ENCODE results near the gene NISCH. TPM values are rescaled to one million over a fixed set of nuclear protein-coding genes. Genes with fewer than 3 reads are reported as not detected.
"Not testable (repeated sequence)": the region's sequence is repeated elsewhere in the genome, so short reads cannot be mapped to it uniquely, and the experiment has no call there.

The NISCH gene
- total and polyA plus RNA-seq, 2 experiments from 2014 or later: 18.4 to 76.4 TPM

DNA sequence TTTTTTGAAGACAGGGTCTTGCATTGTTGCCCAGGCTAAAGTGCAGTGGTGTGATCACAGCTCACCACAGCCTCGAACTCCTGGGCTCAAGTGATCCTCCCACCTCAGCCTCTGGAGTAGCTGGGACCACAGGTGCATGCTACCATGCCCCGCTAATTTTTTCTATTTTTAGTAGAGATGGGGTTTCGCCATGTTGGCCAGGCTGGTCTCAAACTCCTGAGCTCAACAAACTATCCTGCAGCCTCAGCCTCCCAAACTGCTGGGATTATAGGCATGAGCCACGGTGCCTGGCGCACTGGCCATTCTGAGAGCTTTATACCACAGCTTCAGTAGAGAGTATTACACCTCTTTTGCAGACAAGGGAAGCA, 71.3 kb downstream of the NISCH start:
- H3K27me3 ChIP-seq (ENCODE audit: insufficient read depth); H3K27ac ChIP-seq (ENCODE audit: low read depth); H3K4me1 ChIP-seq (ENCODE audit: insufficient read depth); H3K9me2 ChIP-seq (ENCODE audit: insufficient read depth); H3K4me1 Mint-ChIP-seq; H3K4me2 ChIP-seq; DNase-seq (ENCODE audit: low spot score); H3K4me3 ChIP-seq; H2AFZ ChIP-seq; H3K27me3 Mint-ChIP-seq (ENCODE audit: insufficient read depth, low read depth, poor library complexity); H3F3A ChIP-seq (replicated peaks; ENCODE audit: low read depth); ATAC-seq; H3K9me3 Mint-ChIP-seq; H3K4me3 Mint-ChIP-seq; H4K20me1 ChIP-seq (replicated peaks; ENCODE audit: insufficient read depth); H3K27ac Mint-ChIP-seq: not testable (repeated sequence)
- Histone ChIP-seq H3K79me2 (replicated peaks; ENCODE audit: insufficient read depth) (peaks cover 18% of the 10 kb centered on the region), H3K36me3 (ENCODE audit: insufficient read depth) (peaks cover 10% of the 10 kb centered on the region; the same call in 1 of the 2 replicates)
- peaks cover 53% of the 10 kb centered on the region for H3K36me3 Mint-ChIP-seq (ENCODE audit: low read depth)

DNA sequence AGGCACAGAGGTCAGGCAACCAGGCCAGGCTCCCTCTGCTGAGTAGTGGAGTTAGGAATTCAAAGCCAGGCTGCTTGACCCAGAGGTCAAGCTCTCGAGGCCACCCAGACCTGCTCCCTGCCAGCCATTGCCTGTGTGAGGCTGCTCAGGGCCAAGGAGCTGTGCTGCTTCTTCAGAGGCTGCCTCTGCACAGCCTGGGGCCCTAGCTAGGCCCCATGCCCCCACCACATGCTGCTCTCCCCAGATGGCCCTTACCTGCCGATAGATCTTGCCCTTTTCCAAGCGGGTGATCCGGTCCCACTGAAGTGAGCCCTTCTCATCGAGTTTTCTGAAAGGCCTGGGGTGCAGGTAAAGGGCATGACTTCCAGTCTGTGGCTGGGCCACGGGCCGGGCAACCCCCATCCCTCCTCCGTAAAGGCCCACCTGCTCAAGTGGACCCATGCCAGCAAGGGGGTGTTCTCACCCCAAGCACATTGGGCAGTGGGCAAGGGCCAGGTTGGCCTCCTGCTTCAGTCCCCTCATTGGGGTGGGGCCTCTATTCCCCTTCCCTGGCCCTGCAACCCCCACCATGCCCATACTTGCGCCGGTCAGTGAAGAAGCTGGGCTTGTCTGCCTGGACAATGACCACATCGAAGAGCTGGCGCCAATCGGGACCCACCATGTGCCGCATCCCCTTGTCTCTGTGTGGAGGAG, 71.8 kb downstream of the NISCH start:
- Histone ChIP-seq H3K9me2 (ENCODE audit: insufficient read depth) (no peaks in the 10 kb centered on the region), H3K27me3 (ENCODE audit: insufficient read depth) (no peaks in the 10 kb centered on the region), H3K27ac (ENCODE audit: low read depth) (no peak overlapping the region), H4K20me1 (replicated peaks; ENCODE audit: insufficient read depth) (peaks cover 11% of the 10 kb centered on the region), H3K79me2 (replicated peaks; ENCODE audit: insufficient read depth) (peaks cover 23% of the 10 kb centered on the region), H3K4me2 (no peak overlapping the region), H3F3A (replicated peaks; ENCODE audit: low read depth) (no peaks in the 10 kb centered on the region), H2AFZ (no peak overlapping the region), H3K4me3 (no peak overlapping the region), H3K4me1 (ENCODE audit: insufficient read depth) (peaks cover 7% of the 10 kb centered on the region), H3K36me3 (ENCODE audit: insufficient read depth) (peaks cover 10% of the 10 kb centered on the region; the same call in 1 of the 2 replicates)
- Mint-ChIP-seq H3K4me1 (peaks cover 5% of the 10 kb centered on the region; the same call in 2 of the 3 replicates), H3K27me3 (ENCODE audit: insufficient read depth, low read depth, poor library complexity) (peaks cover 8% of the 10 kb centered on the region), H3K36me3 (ENCODE audit: low read depth) (peaks cover 53% of the 10 kb centered on the region), H3K4me3 (no peak overlapping the region), H3K27ac (no peak overlapping the region), H3K9me3 (no peaks in the 10 kb centered on the region)
- ATAC-seq (no peak), DNase-seq (ENCODE audit: low spot score) (no peak)
- TF ChIP-seq ZNF331 (CRISPR knock-in tag; IDR thresholded peaks at IDR 0.05; ENCODE audit: low read depth): no peak
- no peak for TF ChIP-seq CREB1 (CRISPR knock-in tag; IDR thresholded peaks at IDR 0.05; ENCODE audit: low read depth)
- TF ChIP-seq, protein P1, sequence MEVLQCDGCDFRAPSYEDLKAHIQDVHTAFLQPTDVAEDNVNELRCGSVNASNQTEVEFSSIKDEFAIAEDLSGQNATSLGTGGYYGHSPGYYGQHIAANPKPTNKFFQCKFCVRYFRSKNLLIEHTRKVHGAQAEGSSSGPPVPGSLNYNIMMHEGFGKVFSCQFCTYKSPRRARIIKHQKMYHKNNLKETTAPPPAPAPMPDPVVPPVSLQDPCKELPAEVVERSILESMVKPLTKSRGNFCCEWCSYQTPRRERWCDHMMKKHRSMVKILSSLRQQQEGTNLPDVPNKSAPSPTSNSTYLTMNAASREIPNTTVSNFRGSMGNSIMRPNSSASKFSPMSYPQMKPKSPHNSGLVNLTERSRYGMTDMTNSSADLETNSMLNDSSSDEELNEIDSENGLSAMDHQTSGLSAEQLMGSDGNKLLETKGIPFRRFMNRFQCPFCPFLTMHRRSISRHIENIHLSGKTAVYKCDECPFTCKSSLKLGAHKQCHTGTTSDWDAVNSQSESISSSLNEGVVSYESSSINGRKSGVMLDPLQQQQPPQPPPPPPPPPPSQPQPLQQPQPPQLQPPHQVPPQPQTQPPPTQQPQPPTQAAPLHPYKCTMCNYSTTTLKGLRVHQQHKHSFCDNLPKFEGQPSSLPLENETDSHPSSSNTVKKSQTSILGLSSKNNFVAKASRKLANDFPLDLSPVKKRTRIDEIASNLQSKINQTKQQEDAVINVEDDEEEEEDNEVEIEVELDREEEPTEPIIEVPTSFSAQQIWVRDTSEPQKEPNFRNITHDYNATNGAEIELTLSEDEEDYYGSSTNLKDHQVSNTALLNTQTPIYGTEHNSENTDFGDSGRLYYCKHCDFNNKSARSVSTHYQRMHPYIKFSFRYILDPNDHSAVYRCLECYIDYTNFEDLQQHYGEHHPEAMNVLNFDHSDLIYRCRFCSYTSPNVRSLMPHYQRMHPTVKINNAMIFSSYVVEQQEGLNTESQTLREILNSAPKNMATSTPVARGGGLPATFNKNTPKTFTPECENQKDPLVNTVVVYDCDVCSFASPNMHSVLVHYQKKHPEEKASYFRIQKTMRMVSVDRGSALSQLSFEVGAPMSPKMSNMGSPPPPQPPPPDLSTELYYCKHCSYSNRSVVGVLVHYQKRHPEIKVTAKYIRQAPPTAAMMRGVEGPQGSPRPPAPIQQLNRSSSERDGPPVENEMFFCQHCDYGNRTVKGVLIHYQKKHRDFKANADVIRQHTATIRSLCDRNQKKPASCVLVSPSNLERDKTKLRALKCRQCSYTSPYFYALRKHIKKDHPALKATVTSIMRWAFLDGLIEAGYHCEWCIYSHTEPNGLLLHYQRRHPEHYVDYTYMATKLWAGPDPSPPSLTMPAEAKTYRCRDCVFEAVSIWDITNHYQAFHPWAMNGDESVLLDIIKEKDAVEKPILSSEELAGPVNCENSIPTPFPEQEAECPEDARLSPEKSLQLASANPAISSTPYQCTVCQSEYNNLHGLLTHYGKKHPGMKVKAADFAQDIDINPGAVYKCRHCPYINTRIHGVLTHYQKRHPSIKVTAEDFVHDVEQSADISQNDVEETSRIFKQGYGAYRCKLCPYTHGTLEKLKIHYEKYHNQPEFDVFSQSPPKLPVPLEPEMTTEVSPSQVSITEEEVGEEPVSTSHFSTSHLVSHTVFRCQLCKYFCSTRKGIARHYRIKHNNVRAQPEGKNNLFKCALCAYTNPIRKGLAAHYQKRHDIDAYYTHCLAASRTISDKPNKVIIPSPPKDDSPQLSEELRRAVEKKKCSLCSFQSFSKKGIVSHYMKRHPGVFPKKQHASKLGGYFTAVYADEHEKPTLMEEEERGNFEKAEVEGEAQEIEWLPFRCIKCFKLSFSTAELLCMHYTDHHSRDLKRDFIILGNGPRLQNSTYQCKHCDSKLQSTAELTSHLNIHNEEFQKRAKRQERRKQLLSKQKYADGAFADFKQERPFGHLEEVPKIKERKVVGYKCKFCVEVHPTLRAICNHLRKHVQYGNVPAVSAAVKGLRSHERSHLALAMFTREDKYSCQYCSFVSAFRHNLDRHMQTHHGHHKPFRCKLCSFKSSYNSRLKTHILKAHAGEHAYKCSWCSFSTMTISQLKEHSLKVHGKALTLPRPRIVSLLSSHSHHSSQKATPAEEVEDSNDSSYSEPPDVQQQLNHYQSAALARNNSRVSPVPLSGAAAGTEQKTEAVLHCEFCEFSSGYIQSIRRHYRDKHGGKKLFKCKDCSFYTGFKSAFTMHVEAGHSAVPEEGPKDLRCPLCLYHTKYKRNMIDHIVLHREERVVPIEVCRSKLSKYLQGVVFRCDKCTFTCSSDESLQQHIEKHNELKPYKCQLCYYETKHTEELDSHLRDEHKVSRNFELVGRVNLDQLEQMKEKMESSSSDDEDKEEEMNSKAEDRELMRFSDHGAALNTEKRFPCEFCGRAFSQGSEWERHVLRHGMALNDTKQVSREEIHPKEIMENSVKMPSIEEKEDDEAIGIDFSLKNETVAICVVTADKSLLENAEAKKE (CRISPR knock-in tag; IDR thresholded peaks at IDR 0.05): no peak
- TF ChIP-seq, protein P2, sequence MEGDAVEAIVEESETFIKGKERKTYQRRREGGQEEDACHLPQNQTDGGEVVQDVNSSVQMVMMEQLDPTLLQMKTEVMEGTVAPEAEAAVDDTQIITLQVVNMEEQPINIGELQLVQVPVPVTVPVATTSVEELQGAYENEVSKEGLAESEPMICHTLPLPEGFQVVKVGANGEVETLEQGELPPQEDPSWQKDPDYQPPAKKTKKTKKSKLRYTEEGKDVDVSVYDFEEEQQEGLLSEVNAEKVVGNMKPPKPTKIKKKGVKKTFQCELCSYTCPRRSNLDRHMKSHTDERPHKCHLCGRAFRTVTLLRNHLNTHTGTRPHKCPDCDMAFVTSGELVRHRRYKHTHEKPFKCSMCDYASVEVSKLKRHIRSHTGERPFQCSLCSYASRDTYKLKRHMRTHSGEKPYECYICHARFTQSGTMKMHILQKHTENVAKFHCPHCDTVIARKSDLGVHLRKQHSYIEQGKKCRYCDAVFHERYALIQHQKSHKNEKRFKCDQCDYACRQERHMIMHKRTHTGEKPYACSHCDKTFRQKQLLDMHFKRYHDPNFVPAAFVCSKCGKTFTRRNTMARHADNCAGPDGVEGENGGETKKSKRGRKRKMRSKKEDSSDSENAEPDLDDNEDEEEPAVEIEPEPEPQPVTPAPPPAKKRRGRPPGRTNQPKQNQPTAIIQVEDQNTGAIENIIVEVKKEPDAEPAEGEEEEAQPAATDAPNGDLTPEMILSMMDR (conservative IDR thresholded peaks at IDR 0.05; ENCODE audit: low read depth in 2 of 2): no peak
- no peak for TF ChIP-seq POLR2AphosphoS5 (IDR thresholded peaks at IDR 0.05; ENCODE audit: low read depth)
- no peak for TF ChIP-seq EZH2 (IDR thresholded peaks at IDR 0.05; ENCODE audit: low read depth, unreplicated experiment)
- TF ChIP-seq, protein P3, sequence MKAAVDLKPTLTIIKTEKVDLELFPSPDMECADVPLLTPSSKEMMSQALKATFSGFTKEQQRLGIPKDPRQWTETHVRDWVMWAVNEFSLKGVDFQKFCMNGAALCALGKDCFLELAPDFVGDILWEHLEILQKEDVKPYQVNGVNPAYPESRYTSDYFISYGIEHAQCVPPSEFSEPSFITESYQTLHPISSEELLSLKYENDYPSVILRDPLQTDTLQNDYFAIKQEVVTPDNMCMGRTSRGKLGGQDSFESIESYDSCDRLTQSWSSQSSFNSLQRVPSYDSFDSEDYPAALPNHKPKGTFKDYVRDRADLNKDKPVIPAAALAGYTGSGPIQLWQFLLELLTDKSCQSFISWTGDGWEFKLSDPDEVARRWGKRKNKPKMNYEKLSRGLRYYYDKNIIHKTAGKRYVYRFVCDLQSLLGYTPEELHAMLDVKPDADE (IDR thresholded peaks at IDR 0.05): no peak
- no peak for TF ChIP-seq ZNF114 (CRISPR knock-in tag; IDR thresholded peaks at IDR 0.05)
- no peak for TF ChIP-seq EZH2phosphoT487 (IDR thresholded peaks at IDR 0.05; ENCODE audit: unreplicated experiment)
- no peak for TF ChIP-seq NANOG (IDR thresholded peaks at IDR 0.05; ENCODE audit: borderline replicate concordance)
- no peak for TF ChIP-seq JUNB (IDR thresholded peaks at IDR 0.05; ENCODE audit: unreplicated experiment)

Measured in GM23338 (cell line).